PC-9 (cell line): ENCODE measurements around the gene HSD17B11. TPM values are rescaled to one million over a fixed set of nuclear protein-coding genes. Genes with fewer than 3 reads are reported as not detected.

Experiments
- BruUV-seq: library from RNA; stranded (reverse); fragments of 400-500 nt; replicated peaks from 2 replicates; lab custom pipeline; 2021; lab: Mats Ljungman, UMichigan
- CTCF ChIA-PET: fragments of 300-600 bp; sonication (Branson Sonifier 250); formaldehyde crosslinking; loops from one replicate; lab custom pipeline; 2022; ENCODE audit warnings: antibody characterized with exemption; lab: Charles Lee
- POLR2A ChIA-PET: fragments of 300-600 bp; sonication (Branson Sonifier 250); formaldehyde crosslinking; loops from one replicate; lab custom pipeline; 2022; ENCODE audit warnings: antibody characterized with exemption; ENCODE audit not compliant: unreplicated experiment; lab: Charles Lee
- DNase-seq, 2 experiments: peaks; one replicate each; pipeline versions ENCODE4 v3.0.0 to v3.0.0-alpha.2; 2015 to 2022; ENCODE audit warnings: mixed read lengths in 1 of 2
- H2AFZ ChIP-seq: fragments of 200-600 bp; sonication (generic); 2 replicates; pipeline ENCODE4 v1.8.1; 2017; ENCODE audit warnings: antibody characterized with exemption
- H3F3A ChIP-seq: fragments of 200-600 bp; sonication (generic); 2 replicates; pipeline ENCODE4 v1.8.1; 2017; ENCODE audit warnings: antibody characterized with exemption, mild to moderate bottlenecking, low read depth; ENCODE audit not compliant: insufficient read depth
- H3K27ac ChIP-seq: fragments of 200-600 bp; sonication (generic); 2 replicates; pipeline ENCODE4 v1.6.1; 2016; ENCODE audit warnings: mixed run types
- H3K27me3 ChIP-seq: fragments of 200-600 bp; sonication (generic); 2 replicates; pipeline ENCODE4 v1.6.1; 2016; ENCODE audit warnings: low read depth, mixed run types; ENCODE audit not compliant: insufficient read depth
- H3K36me3 ChIP-seq: fragments of 200-600 bp; sonication (generic); 2 replicates; pipeline ENCODE4 v1.6.1; 2016; ENCODE audit warnings: low read depth, mixed run types
- H3K4me1 ChIP-seq: fragments of 200-600 bp; sonication (generic); replicated peaks from 2 replicates; pipeline ENCODE4 v1.6.1; 2016; ENCODE audit warnings: mixed run types; ENCODE audit not compliant: insufficient read depth
- H3K4me2 ChIP-seq: fragments of 200-600 bp; sonication (generic); 2 replicates; pipeline ENCODE4 v1.6.1; 2017; ENCODE audit warnings: mixed run types
- H3K4me3 ChIP-seq: fragments of 200-600 bp; sonication (generic); 2 replicates; pipeline ENCODE4 v1.6.1; 2016; ENCODE audit warnings: mixed run types
- H3K79me2 ChIP-seq: fragments of 200-600 bp; sonication (generic); 2 replicates; pipeline ENCODE4 v1.6.1; 2017; ENCODE audit warnings: low read depth, mixed run types
- H3K9me2 ChIP-seq: fragments of 200-600 bp; sonication (generic); 2 replicates; pipeline ENCODE4 v1.8.1; 2017; ENCODE audit warnings: mild to moderate bottlenecking; ENCODE audit not compliant: insufficient read depth
- H3K9me3 ChIP-seq: fragments of 200-600 bp; sonication (generic); 2 replicates; pipeline ENCODE4 v1.8.1; 2016; ENCODE audit warnings: low read depth; ENCODE audit not compliant: insufficient read depth
- H4K20me1 ChIP-seq: fragments of 200-600 bp; sonication (generic); 2 replicates; pipeline ENCODE4 v1.8.1; 2017; ENCODE audit not compliant: insufficient read depth
- EZH2 ChIP-seq: fragments of 200-600 bp; sonication (generic); IDR thresholded peaks from 2 replicates; pipeline ENCODE4 v1.8.0; 2017; ENCODE audit warnings: antibody characterized with exemption, low read depth
- intact Hi-C: fragments of 100-400 bp; cut with micrococcal nuclease; formaldehyde crosslinking; loops from one replicate; pipeline ENCODE4 v1.10.0; 2022; ENCODE audit not compliant: unreplicated experiment
- total RNA-seq: library from RNA; stranded (reverse); gene quantifications from 2 replicates; pipeline ENCODE4 v1.2.3, GENCODE V29; 2021
- TF ChIP-seq, protein P1 (sequence below): fragments of 200-600 bp; sonication (generic); conservative IDR thresholded peaks from 2 replicates; pipeline ENCODE4 v1.6.1; 2017; ENCODE audit warnings: mixed run types, antibody characterized with exemption, mild to moderate bottlenecking, moderate library complexity

Gene HSD17B11
- total RNA-seq, 1 experiment from 2014 or later = 26.9 TPM

DNA sequence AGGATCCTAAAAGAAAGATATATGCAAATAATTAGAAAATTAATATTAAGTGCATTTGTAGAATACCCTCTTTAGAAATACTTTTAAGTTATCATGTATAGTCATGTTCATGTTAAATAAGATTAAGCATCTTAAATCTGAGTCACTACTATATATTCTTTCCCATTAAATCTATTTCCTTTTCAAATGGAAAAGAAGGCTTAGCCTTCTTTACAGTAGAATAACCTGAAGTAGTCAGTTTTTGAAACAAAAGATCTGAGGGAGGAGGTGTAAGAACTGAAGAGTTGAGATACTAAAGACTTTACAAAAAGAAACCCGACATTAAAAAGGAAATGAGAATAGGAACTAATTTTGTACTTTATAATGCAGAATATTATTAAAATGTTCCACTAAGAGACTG, 53.6 kb downstream of the HSD17B11 start:
- intact Hi-C loops = no loop called here

DNA sequence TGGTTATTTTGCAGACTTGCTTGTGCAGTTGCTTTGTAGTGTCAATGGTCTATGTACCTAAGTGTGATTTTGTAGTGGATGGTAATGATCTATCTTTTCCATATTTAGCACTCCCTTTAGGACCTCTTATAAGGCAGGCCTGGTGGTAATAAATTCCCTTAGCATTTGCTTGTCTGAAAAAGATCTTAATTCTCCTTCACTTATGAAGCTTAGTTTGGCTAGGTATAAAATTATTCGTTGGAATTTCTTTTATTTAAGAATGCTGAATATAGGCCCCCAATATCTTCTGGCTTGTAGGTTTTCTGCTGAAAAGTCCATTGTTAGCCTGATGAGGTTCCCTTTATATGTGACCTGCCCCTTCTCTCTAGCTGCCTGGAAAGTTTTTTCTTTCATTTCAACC, 57.7 kb downstream of the HSD17B11 start:
- no TSS peak for BruUV-seq

More for the DNA sequence above, 53.6 kb downstream of the HSD17B11 start:
- no peak overlapping the region for H3K27ac ChIP-seq
- no peak overlapping the region for H3K4me2 ChIP-seq
- H3K79me2 ChIP-seq = no peaks in the 10 kb centered on the region
- TF ChIP-seq EZH2 = no peak
- TF ChIP-seq, protein P1, sequence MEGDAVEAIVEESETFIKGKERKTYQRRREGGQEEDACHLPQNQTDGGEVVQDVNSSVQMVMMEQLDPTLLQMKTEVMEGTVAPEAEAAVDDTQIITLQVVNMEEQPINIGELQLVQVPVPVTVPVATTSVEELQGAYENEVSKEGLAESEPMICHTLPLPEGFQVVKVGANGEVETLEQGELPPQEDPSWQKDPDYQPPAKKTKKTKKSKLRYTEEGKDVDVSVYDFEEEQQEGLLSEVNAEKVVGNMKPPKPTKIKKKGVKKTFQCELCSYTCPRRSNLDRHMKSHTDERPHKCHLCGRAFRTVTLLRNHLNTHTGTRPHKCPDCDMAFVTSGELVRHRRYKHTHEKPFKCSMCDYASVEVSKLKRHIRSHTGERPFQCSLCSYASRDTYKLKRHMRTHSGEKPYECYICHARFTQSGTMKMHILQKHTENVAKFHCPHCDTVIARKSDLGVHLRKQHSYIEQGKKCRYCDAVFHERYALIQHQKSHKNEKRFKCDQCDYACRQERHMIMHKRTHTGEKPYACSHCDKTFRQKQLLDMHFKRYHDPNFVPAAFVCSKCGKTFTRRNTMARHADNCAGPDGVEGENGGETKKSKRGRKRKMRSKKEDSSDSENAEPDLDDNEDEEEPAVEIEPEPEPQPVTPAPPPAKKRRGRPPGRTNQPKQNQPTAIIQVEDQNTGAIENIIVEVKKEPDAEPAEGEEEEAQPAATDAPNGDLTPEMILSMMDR = no peak
- CTCF ChIA-PET = no interaction called here
- H2AFZ ChIP-seq = no peak overlapping the region
- H3K9me3 ChIP-seq = no peaks in the 10 kb centered on the region
- POLR2A ChIA-PET = no interaction called here
- no peaks in the 10 kb centered on the region for H3F3A ChIP-seq
- no peaks in the 10 kb centered on the region for H4K20me1 ChIP-seq
- no peak overlapping the region for H3K4me3 ChIP-seq
- H3K36me3 ChIP-seq = no peaks in the 10 kb centered on the region
- no peak for DNase-seq
- no TSS peak for BruUV-seq
- no peaks in the 10 kb centered on the region for H3K9me2 ChIP-seq
- H3K27me3 ChIP-seq = no peaks in the 10 kb centered on the region
- no peaks in the 10 kb centered on the region for H3K4me1 ChIP-seq

DNA sequence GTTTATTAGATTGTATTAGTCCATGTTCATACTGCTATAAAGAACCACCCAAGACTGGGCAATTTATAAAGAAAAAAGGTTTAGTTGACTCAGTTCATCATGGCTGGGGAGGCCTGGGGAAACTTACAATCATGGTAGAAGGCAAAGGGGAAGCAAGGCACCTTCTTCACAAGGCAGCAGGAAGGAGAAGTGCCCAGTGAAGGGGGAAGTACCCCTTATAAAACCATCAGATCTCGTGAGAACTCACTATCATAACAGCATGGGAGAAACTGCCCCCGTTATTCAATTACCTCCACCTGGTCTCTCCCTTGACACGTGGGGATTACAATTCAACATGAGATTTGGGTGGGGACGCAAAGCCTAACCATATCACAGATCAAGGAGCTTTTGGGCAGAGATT, 60.2 kb downstream of the HSD17B11 start:
- no peak overlapping the region for H3K4me3 ChIP-seq
- CTCF ChIA-PET = no interaction called here

More for the DNA sequence above, 57.7 kb downstream of the HSD17B11 start:
- TF ChIP-seq, protein P1 = no peak
- no peak for TF ChIP-seq EZH2
- intact Hi-C loops = no loop called here
- CTCF ChIA-PET = no interaction called here
- H3K4me1 ChIP-seq = no peaks in the 10 kb centered on the region
- H3K79me2 ChIP-seq = no peaks in the 10 kb centered on the region
- POLR2A ChIA-PET = interaction anchor here (0.6 kb wide), 1 partner anchor 49 kb away, joined by 6 read pairs; no protein-coding TSS in a partner anchor
- no peaks in the 10 kb centered on the region for H3K9me2 ChIP-seq
- H3K4me3 ChIP-seq = no peak overlapping the region
- no peak overlapping the region for H3K4me2 ChIP-seq
- no peaks in the 10 kb centered on the region for H3K27me3 ChIP-seq
- no peak overlapping the region for H3K27ac ChIP-seq
- H3K36me3 ChIP-seq = no peaks in the 10 kb centered on the region
- H2AFZ ChIP-seq = no peak overlapping the region
- DNase-seq = no peak
- H3K9me3 ChIP-seq = no peaks in the 10 kb centered on the region
- H4K20me1 ChIP-seq = no peaks in the 10 kb centered on the region
- H3F3A ChIP-seq = no peaks in the 10 kb centered on the region

More for the DNA sequence above, 60.2 kb downstream of the HSD17B11 start:
- Histone ChIP-seq H3K4me2 (no peak overlapping the region), H3K36me3 (no peaks in the 10 kb centered on the region), H3K79me2 (no peaks in the 10 kb centered on the region), H4K20me1 (no peaks in the 10 kb centered on the region), H3K4me1 (no peaks in the 10 kb centered on the region), H2AFZ (no peak overlapping the region), H3K27ac (no peak overlapping the region), H3F3A (no peaks in the 10 kb centered on the region), H3K27me3 (no peaks in the 10 kb centered on the region), H3K9me3 (no peaks in the 10 kb centered on the region), H3K9me2 (no peaks in the 10 kb centered on the region)
- DNase-seq = no peak
- POLR2A ChIA-PET = no interaction called here
- BruUV-seq = no TSS peak
- intact Hi-C loops = no loop called here
- TF ChIP-seq, protein P1 = no peak
- TF ChIP-seq EZH2 = no peak
